Measurements from ENCODE around the gene SCG5. TPM values are rescaled to one million over a fixed set of nuclear protein-coding genes. Genes with fewer than 3 reads are reported as not detected.

The SCG5 gene
- polyA plus RNA-seq, 3 donors from 2014 or later = 0.45 TPM; not detected in 2

GRCh38 chr15:32733281-32733680, 91.8 kb downstream of the SCG5 start:
- DNase-seq = no peak
- Mint-ChIP-seq H3K27ac (no peak overlapping the region), H3K4me3 (no peak overlapping the region), H3K27me3 (ENCODE audit: low read depth in 3 of 3) (peaks cover 6 to 16% (median 6%) of the 10 kb centered on the region in 3 donors), H3K36me3 (no peaks in the 10 kb centered on the region), H3K4me1 (no peaks in the 10 kb centered on the region), H3K9me3 (peaks cover 0 to 3% (median 0%) of the 10 kb centered on the region in 6 donors)

GRCh38 chr15:32735989-32736700, 94.6 kb downstream of the SCG5 start:
- H3K27me3 Mint-ChIP-seq (ENCODE audit: low read depth in 3 of 3) = peaks cover 5 to 18% (median 6%) of the 10 kb centered on the region in 3 donors
- H3K9me3 Mint-ChIP-seq = peaks cover 0 to 3% (median 0%) of the 10 kb centered on the region in 6 donors
- no peaks in the 10 kb centered on the region for H3K36me3 Mint-ChIP-seq
- no peak overlapping the region for H3K27ac Mint-ChIP-seq
- H3K4me3 Mint-ChIP-seq = no peak overlapping the region
- no peak for DNase-seq
- no peaks in the 10 kb centered on the region for H3K4me1 Mint-ChIP-seq

GRCh38 chr15:32736701-32737061, 95.2 kb downstream of the SCG5 start:
- peaks cover 5 to 18% (median 6%) of the 10 kb centered on the region in 3 donors for H3K27me3 Mint-ChIP-seq (ENCODE audit: low read depth in 3 of 3)
- H3K9me3 Mint-ChIP-seq = peaks cover 0 to 3% (median 0%) of the 10 kb centered on the region in 6 donors
- H3K4me1 Mint-ChIP-seq = no peaks in the 10 kb centered on the region
- DNase-seq = no peak
- H3K27ac Mint-ChIP-seq = no peak overlapping the region
- H3K36me3 Mint-ChIP-seq = no peaks in the 10 kb centered on the region
- no peak overlapping the region for H3K4me3 Mint-ChIP-seq

GRCh38 chr15:32737304-32737703, 95.8 kb downstream of the SCG5 start:
- H3K4me3 Mint-ChIP-seq = no peak overlapping the region
- no peak overlapping the region for H3K27ac Mint-ChIP-seq
- H3K4me1 Mint-ChIP-seq = no peaks in the 10 kb centered on the region
- peaks cover 0 to 3% (median 0%) of the 10 kb centered on the region in 6 donors for H3K9me3 Mint-ChIP-seq
- H3K27me3 Mint-ChIP-seq (ENCODE audit: low read depth in 3 of 3) = peaks cover 5 to 18% (median 6%) of the 10 kb centered on the region in 3 donors
- DNase-seq = no peak
- no peaks in the 10 kb centered on the region for H3K36me3 Mint-ChIP-seq

GRCh38 chr15:32738666-32739065, 97.2 kb downstream of the SCG5 start:
- peaks cover 5 to 18% (median 6%) of the 10 kb centered on the region in 3 donors for H3K27me3 Mint-ChIP-seq (ENCODE audit: low read depth in 3 of 3)
- no peaks in the 10 kb centered on the region for H3K36me3 Mint-ChIP-seq
- DNase-seq = no peak
- H3K27ac Mint-ChIP-seq = no peak overlapping the region
- H3K4me1 Mint-ChIP-seq = no peaks in the 10 kb centered on the region
- no peak overlapping the region for H3K4me3 Mint-ChIP-seq
- H3K9me3 Mint-ChIP-seq = peaks cover 0 to 3% (median 0%) of the 10 kb centered on the region in 6 donors

- no peaks in the 10 kb centered on the region for H3K36me3 Mint-ChIP-seq
- H3K4me3 Mint-ChIP-seq = no peak overlapping the region
- peaks cover 5 to 14% (median 6%) of the 10 kb centered on the region in 3 donors for H3K27me3 Mint-ChIP-seq (ENCODE audit: low read depth in 3 of 3)
- peaks cover 0 to 3% (median 0%) of the 10 kb centered on the region in 6 donors for H3K9me3 Mint-ChIP-seq
- H3K4me1 Mint-ChIP-seq = no peaks in the 10 kb centered on the region
- H3K27ac Mint-ChIP-seq = no peak overlapping the region
- DNase-seq = no peak
Observed at GRCh38 chr15:32739522-32740063, 98.1 kb downstream of the SCG5 start.

- H3K27me3 Mint-ChIP-seq (ENCODE audit: low read depth in 3 of 3) = peaks cover 2 to 5% (median 2%) of the 10 kb centered on the region in 3 donors
- no peaks in the 10 kb centered on the region for H3K9me3 Mint-ChIP-seq
- DNase-seq = no peak
- no peaks in the 10 kb centered on the region for H3K4me1 Mint-ChIP-seq
- no peaks in the 10 kb centered on the region for H3K36me3 Mint-ChIP-seq
- no peak overlapping the region for H3K4me3 Mint-ChIP-seq
- no peak overlapping the region for H3K27ac Mint-ChIP-seq
Observed at GRCh38 chr15:32743411-32744140, 102.1 kb downstream of the SCG5 start.

GRCh38 chr15:32746116-32746857, 104.8 kb downstream of the SCG5 start:
- no peaks in the 10 kb centered on the region for H3K9me3 Mint-ChIP-seq
- no peak for DNase-seq
- H3K4me1 Mint-ChIP-seq = no peaks in the 10 kb centered on the region
- H3K27ac Mint-ChIP-seq = no peak overlapping the region
- no peak overlapping the region for H3K4me3 Mint-ChIP-seq
- H3K27me3 Mint-ChIP-seq (ENCODE audit: low read depth in 3 of 3) = peaks cover 2 to 4% (median 2%) of the 10 kb centered on the region in 3 donors
- no peaks in the 10 kb centered on the region for H3K36me3 Mint-ChIP-seq

Other genes with a start within 250 kb of the SCG5 start
- gene GOLGA8K, start 238.4 kb upstream of the SCG5 start, polyA plus RNA-seq = not detected
- 10 to 100 TPM in 1 of 3 donors, 1 to 10 TPM in 2; 2.3 to 17.1 (median 7.1) TPM for gene GOLGA8O, start 186.1 kb upstream of the SCG5 start, polyA plus RNA-seq
- gene GOLGA8N, start 48.3 kb upstream of the SCG5 start, polyA plus RNA-seq = 1 to 10 TPM; 1.6 to 7.6 (median 1.9) TPM
- gene ARHGAP11A, start 26.2 kb upstream of the SCG5 start, polyA plus RNA-seq = 1 to 10 TPM in 2 of 3 donors, under 1 TPM in 1; 0.58 to 5.1 (median 1.7) TPM
- not detected for gene GREM1, start 76.3 kb downstream of the SCG5 start, polyA plus RNA-seq